Caki2 (cell line): ENCODE results near the gene AK8. TPM values are rescaled to one million over a fixed set of nuclear protein-coding genes. Genes with fewer than 3 reads are reported as not detected.

Experiments
- DNase-seq: peaks from one replicate; pipeline ENCODE4 v3.0.0-alpha.2; 2015; ENCODE audit warnings: low read depth
- in situ Hi-C: cut with HindIII; loops from 2 replicates; pipeline ENCODE4 v1.10.0; 2016; ENCODE audit warnings: low sequenced_read_pairs, low pct_unique_long_range_greater_than_20kb, mixed read lengths
- total RNA-seq: library from RNA; depleted of rRNA; stranded (reverse); fragments of >200 nt; shearing (Covaris generic); gene quantifications from 2 replicates; pipeline ENCODE4 v1.2.3, GENCODE V29; 2014; ENCODE audit warnings: low replicate concordance

The AK8 gene
- total RNA-seq, 1 experiment from 2014 or later: 2.6 TPM

GRCh38 chr9:132840980-132841379 is 37.1 kb downstream of the AK8 start:
- in situ Hi-C loops: no loop called here
- no peak for DNase-seq

- in situ Hi-C loops: no loop called here
- DNase-seq: no peak
Observed at GRCh38 chr9:132838291-132838690, 39.8 kb downstream of the AK8 start.

DNA sequence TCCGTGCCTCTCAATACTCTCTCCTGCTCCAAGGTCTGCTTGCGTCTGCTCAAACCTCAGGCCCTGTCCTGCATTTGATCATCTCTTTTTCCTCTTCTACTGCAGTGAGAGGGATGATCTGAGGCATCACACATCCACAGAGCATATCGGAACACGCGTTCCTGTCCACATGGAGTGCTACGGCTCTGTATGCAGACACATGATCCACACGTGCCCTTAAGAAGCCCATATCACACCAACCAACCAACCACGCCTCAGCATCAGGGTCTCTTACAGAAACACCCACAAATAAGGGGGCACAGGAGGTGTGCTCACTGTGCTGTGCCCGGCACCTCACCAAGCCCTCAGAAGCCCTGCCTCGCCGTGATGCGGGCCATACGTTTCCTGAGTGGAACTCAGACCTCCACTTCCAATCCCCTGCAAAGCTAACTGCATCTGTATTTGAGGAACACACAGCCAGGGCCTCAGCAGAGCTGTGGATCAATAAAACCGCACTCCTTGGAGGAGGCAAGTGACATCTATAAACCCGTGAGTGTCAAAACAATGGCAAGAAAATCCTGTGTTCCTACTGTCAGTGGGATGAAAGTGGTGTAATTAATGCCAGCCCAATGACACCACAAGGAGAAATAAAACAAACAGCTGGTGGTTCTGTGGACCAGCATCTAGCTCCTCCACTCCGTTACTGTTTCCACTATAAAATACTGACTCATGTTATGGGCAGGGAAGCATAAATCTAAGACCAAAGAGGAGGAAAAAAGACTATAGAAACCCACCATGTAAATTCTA is 40.4 kb downstream of the AK8 start:
- no peak for DNase-seq
- in situ Hi-C loops: no loop called here

GRCh38 chr9:132834343-132834742 is 43.7 kb downstream of the AK8 start:
- in situ Hi-C loops: no loop called here
- DNase-seq: no peak

DNA sequence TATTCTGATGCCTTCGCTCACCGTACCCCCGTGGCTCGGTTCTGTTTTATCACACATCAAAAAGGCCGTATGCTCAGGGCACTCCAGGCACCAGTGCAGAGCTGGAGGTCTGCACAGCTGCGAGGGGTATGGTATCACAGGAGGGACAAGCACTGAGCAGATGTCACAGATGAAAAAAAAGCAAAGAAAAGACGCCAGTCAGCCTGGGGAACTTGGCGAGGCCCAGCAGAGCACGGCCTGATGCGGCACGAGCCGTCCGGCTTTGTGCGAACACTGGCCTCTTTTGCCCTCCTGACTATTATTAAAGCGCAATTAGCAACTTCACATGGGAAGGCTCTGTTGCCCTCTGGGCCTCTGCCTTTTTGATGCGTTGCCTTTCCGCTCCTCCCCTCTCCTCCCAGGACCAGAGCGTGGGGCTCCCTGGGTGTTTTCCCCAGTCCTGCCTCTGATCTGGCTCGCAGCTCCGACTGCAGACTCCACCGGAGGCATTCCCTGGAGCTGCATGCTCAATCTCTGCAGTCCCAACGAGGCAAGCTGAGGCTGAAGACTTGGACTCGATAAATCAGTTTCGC is 44.4 kb downstream of the AK8 start:
- DNase-seq: no peak
- in situ Hi-C loops: no loop called here

- DNase-seq: no peak
- in situ Hi-C loops: no loop called here
Observed at GRCh38 chr9:132832171-132832881, 45.8 kb downstream of the AK8 start.

DNA sequence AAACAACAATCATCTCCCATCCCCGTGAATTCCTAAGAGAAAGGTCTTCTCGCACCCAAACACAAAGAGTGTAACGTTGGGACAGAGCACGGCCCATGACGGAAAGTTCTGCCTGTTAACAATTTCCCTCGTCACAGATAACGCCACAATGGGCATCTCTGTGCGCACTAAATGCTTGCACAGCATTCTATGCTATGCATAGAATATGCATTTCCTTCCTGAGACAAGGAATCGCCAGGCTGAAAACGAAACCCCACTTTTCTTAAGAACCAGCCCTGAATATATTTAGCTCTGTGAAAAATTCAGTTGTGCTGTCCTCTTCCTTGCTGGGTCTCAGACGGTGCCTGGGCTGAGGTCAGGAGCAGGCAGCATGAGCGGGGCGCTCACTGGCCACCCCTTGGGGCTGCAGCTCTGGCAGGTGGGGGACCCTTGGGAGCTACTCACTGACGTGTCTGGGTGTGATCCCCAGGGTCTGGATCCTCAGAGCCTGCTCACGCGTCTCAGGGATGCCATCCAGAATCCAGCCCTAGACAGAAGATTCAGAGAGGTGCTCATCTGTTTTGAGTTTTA is 49.8 kb downstream of the AK8 start:
- in situ Hi-C loops: no loop called here
- no peak for DNase-seq

- DNase-seq: no peak
- in situ Hi-C loops: no loop called here
Observed at GRCh38 chr9:132827366-132827765, 50.7 kb downstream of the AK8 start.

- in situ Hi-C loops: no loop called here
- no peak for DNase-seq
Observed at GRCh38 chr9:132826621-132827365, 51.3 kb downstream of the AK8 start.

- in situ Hi-C loops: no loop called here
Observed at GRCh38 chr9:132826131-132826530, 52.0 kb downstream of the AK8 start.

DNA sequence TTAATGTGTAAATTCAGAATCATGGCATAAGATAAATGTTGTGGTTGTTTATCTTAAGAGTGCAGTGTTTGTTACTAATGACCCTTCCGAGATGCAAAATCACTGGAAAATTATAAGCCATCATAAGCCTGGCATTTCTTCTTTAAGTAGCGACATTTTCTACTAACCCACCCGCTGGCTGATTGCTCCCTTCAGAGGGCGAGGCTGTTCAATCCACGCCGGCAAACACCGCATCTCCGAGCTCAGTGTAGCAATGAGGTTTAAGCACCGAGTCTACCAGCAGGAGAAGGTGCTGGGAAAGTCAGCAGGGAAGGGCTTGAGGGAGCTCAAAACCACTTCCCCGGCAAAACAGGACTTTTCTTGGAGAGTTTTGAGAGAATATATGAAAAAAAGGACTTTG is 52.7 kb downstream of the AK8 start:
- in situ Hi-C loops: no loop called here
- DNase-seq: no peak

More at GRCh38 chr9:132826131-132826530, 52.0 kb downstream of the AK8 start:
- no peak for DNase-seq

- in situ Hi-C loops: no loop called here
- no peak for DNase-seq
Observed at GRCh38 chr9:132824951-132825350, 53.1 kb downstream of the AK8 start.

GRCh38 chr9:132824151-132824550 is 53.9 kb downstream of the AK8 start:
- in situ Hi-C loops: no loop called here
- no peak for DNase-seq

DNA sequence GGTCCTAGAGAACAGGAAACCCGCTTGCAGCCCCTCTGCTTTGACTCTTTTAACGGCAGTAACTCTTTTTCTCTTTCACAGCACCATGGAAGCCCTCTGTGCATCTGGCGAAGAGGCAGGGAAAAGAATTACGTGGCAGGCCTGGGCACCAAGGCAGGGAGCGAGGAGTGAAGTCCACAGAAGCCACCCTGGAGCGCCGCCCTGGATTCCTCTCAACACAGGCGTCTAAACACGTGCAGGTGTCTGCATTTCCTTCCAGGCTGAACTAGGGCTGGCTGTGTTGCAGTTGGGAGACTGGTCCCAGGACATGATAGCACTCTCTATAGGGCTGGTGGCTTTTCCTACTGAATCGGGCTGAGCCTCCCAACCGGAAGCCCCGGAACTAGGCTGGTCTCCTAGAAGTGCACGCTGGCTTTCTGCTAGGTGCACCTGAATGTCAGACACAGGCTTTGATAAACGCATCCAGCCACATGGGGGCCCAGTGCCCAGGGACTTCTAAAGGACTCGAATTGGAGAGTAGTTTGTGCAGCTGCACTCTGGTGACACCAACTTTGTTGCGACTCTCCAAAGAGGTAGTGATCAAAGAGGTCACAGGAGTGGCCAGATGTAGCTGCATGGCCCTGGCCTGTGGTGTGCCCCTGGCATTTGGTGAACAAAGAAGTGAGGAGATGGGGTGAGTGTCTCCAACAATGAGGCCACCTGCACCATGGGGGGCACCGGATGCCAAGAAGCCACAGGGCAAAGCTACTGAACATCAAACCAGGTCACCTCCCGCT is 54.5 kb downstream of the AK8 start:
- in situ Hi-C loops: no loop called here
- DNase-seq: no peak

GRCh38 chr9:132820169-132820944 is 57.7 kb downstream of the AK8 start:
- DNase-seq: no peak
- in situ Hi-C loops: no loop called here

- DNase-seq: no peak
- in situ Hi-C loops: no loop called here
Observed at GRCh38 chr9:132818588-132818987, 59.5 kb downstream of the AK8 start.

- in situ Hi-C loops: no loop called here
- DNase-seq: no peak
Observed at GRCh38 chr9:132814937-132815336, 63.1 kb downstream of the AK8 start.
